ENCODE data around the gene ATP6V1C2.

- no peak for TF ChIP-seq CTCF (IDR thresholded peaks at IDR 0.05)
- no peak for TF ChIP-seq POLR2A (IDR thresholded peaks at IDR 0.05)
Observed at GRCh38 chr2:10776231-10776977, 55.0 kb downstream of the ATP6V1C2 start.
